SK-N-SH (cell line): ENCODE data around the gene TRPM3.

Source experiments
- CTCF ChIP-seq: fragments of 200-600 bp; sonication (generic); IDR thresholded peaks from 2 replicates; pipeline ENCODE4 v1.6.1; 2017; ENCODE audit warnings: antibody characterized with exemption, mild to moderate bottlenecking, moderate library complexity
- GABPA ChIP-seq: IDR thresholded peaks from 2 replicates; pipeline ENCODE4 v1.4.0; 2012; ENCODE audit warnings: low read depth, mild to moderate bottlenecking
- JUND ChIP-seq: IDR thresholded peaks from 2 replicates; pipeline ENCODE4 v1.4.0; 2012
- POLR2AphosphoS5 ChIP-seq: IDR thresholded peaks from 2 replicates; pipeline ENCODE4 v1.6.1; 2012; ENCODE audit warnings: low read depth, low read length
- RCOR1 ChIP-seq: fragments of 150-350 bp; IDR thresholded peaks from 2 replicates; pipeline ENCODE4 v1.6.1; 2017; ENCODE audit warnings: antibody characterized with exemption, low read length
- REST ChIP-seq: IDR thresholded peaks from 2 replicates; pipeline ENCODE4 v1.6.1; 2012; ENCODE audit warnings: mild to moderate bottlenecking, low read depth, low read length, moderate library complexity
- SMC3 ChIP-seq: IDR thresholded peaks from 2 replicates; pipeline ENCODE4 v1.6.1; 2012; ENCODE audit warnings: low read depth, low read length, improper control_type of control experiment

- no peak for TF ChIP-seq CTCF
- TF ChIP-seq GABPA, result no peak
- no peak for TF ChIP-seq SMC3
- TF ChIP-seq RCOR1, result no peak
- peak; percentile 83 for TF ChIP-seq JUND
- TF ChIP-seq POLR2AphosphoS5, result peak; percentile 34; the same call in 1 of the 2 replicates
- TF ChIP-seq REST, result no peak
Measured at GRCh38 chr9:70902692-70903131, 218.7 kb downstream of the TRPM3 start.
